ENCODE measurements around the gene RAVER2.

DNA sequence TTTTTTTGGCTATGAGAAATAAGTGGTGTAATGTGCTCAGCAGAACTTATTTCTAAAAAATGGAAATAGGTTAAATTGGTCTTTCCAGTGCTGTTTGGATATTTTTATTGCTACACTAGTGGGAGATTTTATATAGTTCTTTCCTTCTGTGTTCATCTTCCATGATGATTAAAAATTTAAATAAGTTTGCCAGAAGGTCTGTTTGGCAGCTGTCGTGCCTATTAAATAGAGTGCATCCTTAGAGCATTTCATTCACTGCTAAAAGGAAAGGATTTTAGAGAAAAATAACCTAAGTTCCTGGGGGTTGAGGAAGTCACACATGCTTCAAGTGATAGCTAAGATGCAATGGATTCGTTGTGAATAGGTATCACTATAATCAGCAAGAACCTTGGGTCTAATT lies 29.7 kb upstream of the RAVER2 start:
- TF ChIP-seq, protein P1, sequence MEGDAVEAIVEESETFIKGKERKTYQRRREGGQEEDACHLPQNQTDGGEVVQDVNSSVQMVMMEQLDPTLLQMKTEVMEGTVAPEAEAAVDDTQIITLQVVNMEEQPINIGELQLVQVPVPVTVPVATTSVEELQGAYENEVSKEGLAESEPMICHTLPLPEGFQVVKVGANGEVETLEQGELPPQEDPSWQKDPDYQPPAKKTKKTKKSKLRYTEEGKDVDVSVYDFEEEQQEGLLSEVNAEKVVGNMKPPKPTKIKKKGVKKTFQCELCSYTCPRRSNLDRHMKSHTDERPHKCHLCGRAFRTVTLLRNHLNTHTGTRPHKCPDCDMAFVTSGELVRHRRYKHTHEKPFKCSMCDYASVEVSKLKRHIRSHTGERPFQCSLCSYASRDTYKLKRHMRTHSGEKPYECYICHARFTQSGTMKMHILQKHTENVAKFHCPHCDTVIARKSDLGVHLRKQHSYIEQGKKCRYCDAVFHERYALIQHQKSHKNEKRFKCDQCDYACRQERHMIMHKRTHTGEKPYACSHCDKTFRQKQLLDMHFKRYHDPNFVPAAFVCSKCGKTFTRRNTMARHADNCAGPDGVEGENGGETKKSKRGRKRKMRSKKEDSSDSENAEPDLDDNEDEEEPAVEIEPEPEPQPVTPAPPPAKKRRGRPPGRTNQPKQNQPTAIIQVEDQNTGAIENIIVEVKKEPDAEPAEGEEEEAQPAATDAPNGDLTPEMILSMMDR (IDR thresholded peaks at IDR 0.05; ENCODE audit: poor library complexity), result no peak
- TF ChIP-seq EZH2phosphoT487 (IDR thresholded peaks at IDR 0.05; ENCODE audit: low read depth, severe bottlenecking, unreplicated experiment), result no peak
